ENCODE measurements around the gene DTNBP1. TPM values are rescaled to one million over a fixed set of nuclear protein-coding genes. Genes with fewer than 3 reads are reported as not detected.

DTNBP1 gene
- total RNA-seq, 2 donors from 2014 or later, result 9.0 to 14.1 TPM

GRCh38 chr6:15505463-15505918 lies 157.3 kb downstream of the DTNBP1 start:
- H3K4me1 ChIP-seq (replicated peaks), result peaks cover 19% of the 10 kb centered on the region
- no peaks in the 10 kb centered on the region for H3K27me3 ChIP-seq (replicated peaks; ENCODE audit: insufficient read depth)
- peak overlapping the region; percentile 71 to 74 for H3K27ac ChIP-seq
- no peaks in the 10 kb centered on the region for H3K9me3 ChIP-seq
- no peak for DNase-seq (ENCODE audit: low spot score)
- TF ChIP-seq POLR2A (IDR thresholded peaks at IDR 0.05) (no peak), POLR2AphosphoS5 (IDR thresholded peaks at IDR 0.05) (no peak), CTCF (IDR thresholded peaks at IDR 0.05) (no peak)
- WGBS, result 65% methylated on average over 18 of the region's 18 CpGs
- no peak overlapping the region for H3K4me3 ChIP-seq
- H3K36me3 ChIP-seq, result no peaks in the 10 kb centered on the region
- intact Hi-C loops (cut with DNase I), result no loop called here

- 5% methylated on average over 26 of the region's 26 CpGs for WGBS
- intact Hi-C loops (cut with DNase I), result loop anchor here (5.0 kb wide), 1 partner anchor 118 kb away; no protein-coding TSS in a partner anchor
- TF ChIP-seq CTCF (IDR thresholded peaks at IDR 0.05) (no peak), POLR2A (IDR thresholded peaks at IDR 0.05) (no peak), POLR2AphosphoS5 (IDR thresholded peaks at IDR 0.05) (peak; percentile 89)
- Histone ChIP-seq H3K27me3 (replicated peaks; ENCODE audit: insufficient read depth) (no peaks in the 10 kb centered on the region), H3K4me3 (peak overlapping the region; percentile 7 to 15), H3K36me3 (no peaks in the 10 kb centered on the region), H3K27ac (peak overlapping the region; percentile 71 to 74), H3K9me3 (no peaks in the 10 kb centered on the region), H3K4me1 (replicated peaks) (peaks cover 19% of the 10 kb centered on the region)
- peak; percentile 86 for DNase-seq (ENCODE audit: low spot score)
Measured at GRCh38 chr6:15504581-15505350, 158.1 kb downstream of the DTNBP1 start.

GRCh38 chr6:15504040-15504495 lies 158.8 kb downstream of the DTNBP1 start:
- H3K9me3 ChIP-seq, result no peaks in the 10 kb centered on the region
- 50% methylated on average over 12 of the region's 12 CpGs for WGBS
- peak; percentile 25 for DNase-seq (ENCODE audit: low spot score)
- intact Hi-C loops (cut with DNase I), result loop anchor here (5.0 kb wide), 1 partner anchor 118 kb away; no protein-coding TSS in a partner anchor
- peak in 1 of 4 experiments; percentile 22 for TF ChIP-seq CTCF (IDR thresholded peaks at IDR 0.05)
- TF ChIP-seq POLR2A (IDR thresholded peaks at IDR 0.05), result no peak
- TF ChIP-seq POLR2AphosphoS5 (IDR thresholded peaks at IDR 0.05), result no peak
- no peaks in the 10 kb centered on the region for H3K27me3 ChIP-seq (replicated peaks; ENCODE audit: insufficient read depth)
- peak overlapping the region; percentile 71 to 74 for H3K27ac ChIP-seq
- peaks cover 19% of the 10 kb centered on the region for H3K4me1 ChIP-seq (replicated peaks)
- peak overlapping the region in 1 of 2 donors; percentile 15 for H3K4me3 ChIP-seq
- H3K36me3 ChIP-seq, result no peaks in the 10 kb centered on the region

- H3K4me1 ChIP-seq (replicated peaks), result peaks cover 19% of the 10 kb centered on the region
- H3K9me3 ChIP-seq, result no peaks in the 10 kb centered on the region
- 97% methylated on average over 6 of the region's 6 CpGs for WGBS
- no peaks in the 10 kb centered on the region for H3K27me3 ChIP-seq (replicated peaks; ENCODE audit: insufficient read depth)
- no peaks in the 10 kb centered on the region for H3K36me3 ChIP-seq
- H3K4me3 ChIP-seq, result no peak overlapping the region
- no peak for DNase-seq (ENCODE audit: low spot score)
- TF ChIP-seq POLR2A (IDR thresholded peaks at IDR 0.05) (no peak), POLR2AphosphoS5 (IDR thresholded peaks at IDR 0.05) (no peak), CTCF (IDR thresholded peaks at IDR 0.05) (no peak)
- no peak overlapping the region for H3K27ac ChIP-seq
- intact Hi-C loops (cut with DNase I), result loop anchor here (5.0 kb wide), 1 partner anchor 119 kb away; no protein-coding TSS in a partner anchor
Measured at GRCh38 chr6:15503346-15503680, 159.5 kb downstream of the DTNBP1 start.

All from prostate gland (tissue), 2 donors.